ENCODE data around the gene FERMT2. TPM values are rescaled to one million over a fixed set of nuclear protein-coding genes. Genes with fewer than 3 reads are reported as not detected.

The FERMT2 gene
- total RNA-seq, 1 donor from 2014 or later: 86.0 TPM

DNA sequence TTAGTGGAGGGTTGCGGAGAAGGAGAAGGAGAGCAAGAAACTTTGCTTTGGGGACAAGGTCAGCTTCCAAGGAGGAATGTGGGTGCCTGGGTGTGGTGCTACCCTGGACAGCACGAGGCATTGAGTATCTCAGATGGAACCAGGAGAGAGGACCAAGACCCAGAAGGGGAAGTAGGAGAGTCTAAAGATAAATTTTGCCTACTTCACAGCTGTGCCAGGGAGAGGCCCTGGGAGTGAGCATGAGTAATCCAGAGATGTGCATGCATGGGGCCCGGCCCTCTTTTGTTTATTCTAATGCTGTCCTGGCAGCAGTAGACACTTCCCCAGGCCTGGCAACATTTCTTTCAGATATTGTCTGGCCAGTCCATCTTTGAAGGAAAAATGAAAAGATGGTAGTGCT, 110.0 kb downstream of the FERMT2 start:
- H3K4me3 ChIP-seq: no peak overlapping the region
- peak overlapping the region; percentile 11 for H3K27ac ChIP-seq
- intact Hi-C loops (cut with DNase I): no loop called here
- H3K4me1 ChIP-seq: peaks cover 4% of the 10 kb centered on the region
- ATAC-seq: peak in 1 of 2 donors; percentile 68
- H3K9me3 ChIP-seq: no peaks in the 10 kb centered on the region
- H3K27me3 ChIP-seq (ENCODE audit: low read depth): no peaks in the 10 kb centered on the region
- TF ChIP-seq CTCF (IDR thresholded peaks at IDR 0.05): no peak
- H3K36me3 ChIP-seq: no peaks in the 10 kb centered on the region
- DNase-seq: no peak

- TF ChIP-seq CTCF (IDR thresholded peaks at IDR 0.05): no peak
- H3K4me1 ChIP-seq: no peaks in the 10 kb centered on the region
- H3K27ac ChIP-seq: no peak overlapping the region
- intact Hi-C loops (cut with DNase I): no loop called here
- no peaks in the 10 kb centered on the region for H3K9me3 ChIP-seq
- H3K36me3 ChIP-seq: no peaks in the 10 kb centered on the region
- no peak for DNase-seq
- no peak overlapping the region for H3K4me3 ChIP-seq
- ATAC-seq: no peak
- H3K27me3 ChIP-seq (ENCODE audit: low read depth): no peaks in the 10 kb centered on the region
Observed at GRCh38 chr14:52837451-52837850, 113.4 kb downstream of the FERMT2 start.

DNA sequence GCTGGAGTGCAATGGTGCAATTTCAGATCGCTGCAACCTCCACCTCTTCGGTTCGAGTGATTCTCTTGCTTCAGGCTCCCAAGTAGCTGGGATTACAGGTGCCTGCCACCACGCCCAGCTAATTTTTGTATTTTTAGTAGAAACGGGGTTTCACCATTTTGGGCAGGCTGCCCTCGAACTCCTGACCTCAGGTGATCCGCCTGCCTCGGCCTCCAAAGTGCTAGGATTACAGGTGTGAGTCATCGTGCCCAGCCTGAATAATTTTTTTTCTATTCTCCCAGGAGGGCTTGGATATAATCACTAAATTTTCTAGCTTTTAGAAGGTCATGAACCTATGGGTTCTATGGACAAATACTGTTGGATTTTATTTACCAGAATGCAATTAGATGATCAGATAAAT, 114.8 kb downstream of the FERMT2 start:
- Histone ChIP-seq H3K9me3 (no peaks in the 10 kb centered on the region), H3K27me3 (ENCODE audit: low read depth) (no peaks in the 10 kb centered on the region), H3K36me3 (no peaks in the 10 kb centered on the region), H3K27ac (no peak overlapping the region), H3K4me3 (no peak overlapping the region), H3K4me1 (no peaks in the 10 kb centered on the region)
- intact Hi-C loops (cut with DNase I): no loop called here
- ATAC-seq: no peak
- no peak for TF ChIP-seq CTCF (IDR thresholded peaks at IDR 0.05)
- DNase-seq: no peak

GRCh38 chr14:52835122-52835903, 115.5 kb downstream of the FERMT2 start:
- Histone ChIP-seq H3K27me3 (ENCODE audit: low read depth) (no peaks in the 10 kb centered on the region), H3K9me3 (no peaks in the 10 kb centered on the region), H3K4me3 (no peak overlapping the region), H3K4me1 (no peaks in the 10 kb centered on the region), H3K36me3 (no peaks in the 10 kb centered on the region), H3K27ac (no peak overlapping the region)
- intact Hi-C loops (cut with DNase I): no loop called here
- DNase-seq (no peak), ATAC-seq (peak; percentile 79 to 85)
- no peak for TF ChIP-seq CTCF (IDR thresholded peaks at IDR 0.05)

DNA sequence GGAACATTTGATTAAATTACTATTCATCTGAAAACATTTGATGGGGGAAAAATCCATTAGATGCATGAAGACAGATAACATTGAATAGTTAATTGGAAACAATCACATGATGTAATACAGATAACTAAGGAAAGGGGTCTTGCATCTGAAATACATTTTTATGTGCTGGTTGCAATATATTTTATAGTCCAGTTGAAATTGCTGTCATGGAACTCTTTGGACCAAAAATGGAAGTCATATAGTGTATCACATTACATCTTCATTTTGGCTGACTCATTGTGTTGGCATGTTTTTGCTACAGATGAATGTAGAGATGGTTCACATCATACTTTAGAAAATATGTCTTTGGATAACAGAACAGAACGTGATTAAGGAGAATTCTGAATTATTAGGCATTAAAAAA, 116.4 kb downstream of the FERMT2 start:
- H3K4me3 ChIP-seq: no peak overlapping the region
- ATAC-seq (no peak), DNase-seq (no peak)
- H3K27ac ChIP-seq: no peak overlapping the region
- no peaks in the 10 kb centered on the region for H3K9me3 ChIP-seq
- no peaks in the 10 kb centered on the region for H3K36me3 ChIP-seq
- no peaks in the 10 kb centered on the region for H3K4me1 ChIP-seq
- no peak for TF ChIP-seq CTCF (IDR thresholded peaks at IDR 0.05)
- H3K27me3 ChIP-seq (ENCODE audit: low read depth): no peaks in the 10 kb centered on the region
- intact Hi-C loops (cut with DNase I): no loop called here
